HCT116 (cell line): ENCODE measurements around the gene NUAK2.

ENCODE experiments used
- EZH2 ChIP-seq: fragments of 200-600 bp; sonication (generic); IDR thresholded peaks from 2 replicates; pipeline ENCODE4 v1.6.1; 2017; ENCODE audit warnings: antibody characterized with exemption, mixed run types
- POLR2AphosphoS5 ChIP-seq: IDR thresholded peaks from 2 replicates; pipeline ENCODE4 v1.6.1; 2011; ENCODE audit warnings: mild to moderate bottlenecking, low read depth, low read length, moderate library complexity
- SIN3A ChIP-seq: IDR thresholded peaks from 2 replicates; pipeline ENCODE4 v1.6.1; 2012; ENCODE audit warnings: low read depth
- YY1 ChIP-seq: IDR thresholded peaks from 2 replicates; pipeline ENCODE4 v1.6.1; 2011; ENCODE audit warnings: low read length, low read depth, moderate library complexity, mild to moderate bottlenecking; ENCODE audit not compliant: insufficient replicate concordance; ENCODE audit errors: extremely low read depth
- ZNF274 ChIP-seq: fragments of 200-500 bp; sonication (Bioruptor generic); IDR thresholded peaks from 2 replicates; pipeline ENCODE4 v1.6.1; 2014; ENCODE audit warnings: mild to moderate bottlenecking, low read depth, low read length, inconsistent platforms
- TF ChIP-seq, protein P1 (sequence below), 3 experiments: fragments of 200-600 bp in 1 of 3; sonication (generic) in 1 of 3; IDR thresholded peaks in 2 of 3; conservative IDR thresholded peaks in 1 of 3; 2 replicates each; pipeline ENCODE4 v1.5.1; 2012 to 2017; ENCODE audit warnings: low read depth in 2 of 3, low read length in 2 of 3, antibody characterized with exemption in 1 of 3, borderline replicate concordance in 1 of 3, control low read depth in 1 of 3, mild to moderate bottlenecking in 1 of 3, mixed read lengths in 1 of 3, mixed run types in 1 of 3, moderate library complexity in 1 of 3; ENCODE audit not compliant: insufficient read depth in 1 of 3

DNA sequence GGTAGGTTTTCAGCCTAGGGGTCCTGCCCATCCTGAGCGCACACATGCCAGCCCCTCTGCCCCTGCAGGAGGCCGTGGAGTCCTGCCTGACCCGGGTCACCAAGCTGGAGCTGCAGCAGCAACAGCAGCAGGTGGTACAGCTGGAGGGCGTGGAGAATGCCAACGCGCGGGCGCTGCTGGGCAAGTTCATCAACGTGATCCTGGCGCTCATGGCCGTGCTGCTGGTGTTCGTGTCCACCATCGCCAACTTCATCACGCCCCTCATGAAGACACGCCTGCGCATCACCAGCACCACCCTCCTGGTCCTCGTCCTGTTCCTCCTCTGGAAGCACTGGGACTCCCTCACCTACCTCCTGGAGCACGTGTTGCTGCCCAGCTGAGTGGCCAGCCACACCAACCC lies 49.8 kb downstream of the NUAK2 start:
- TF ChIP-seq SIN3A (no peak), YY1 (no peak), POLR2AphosphoS5 (no peak), EZH2 (no peak), ZNF274 (no peak)
- TF ChIP-seq, protein P1, sequence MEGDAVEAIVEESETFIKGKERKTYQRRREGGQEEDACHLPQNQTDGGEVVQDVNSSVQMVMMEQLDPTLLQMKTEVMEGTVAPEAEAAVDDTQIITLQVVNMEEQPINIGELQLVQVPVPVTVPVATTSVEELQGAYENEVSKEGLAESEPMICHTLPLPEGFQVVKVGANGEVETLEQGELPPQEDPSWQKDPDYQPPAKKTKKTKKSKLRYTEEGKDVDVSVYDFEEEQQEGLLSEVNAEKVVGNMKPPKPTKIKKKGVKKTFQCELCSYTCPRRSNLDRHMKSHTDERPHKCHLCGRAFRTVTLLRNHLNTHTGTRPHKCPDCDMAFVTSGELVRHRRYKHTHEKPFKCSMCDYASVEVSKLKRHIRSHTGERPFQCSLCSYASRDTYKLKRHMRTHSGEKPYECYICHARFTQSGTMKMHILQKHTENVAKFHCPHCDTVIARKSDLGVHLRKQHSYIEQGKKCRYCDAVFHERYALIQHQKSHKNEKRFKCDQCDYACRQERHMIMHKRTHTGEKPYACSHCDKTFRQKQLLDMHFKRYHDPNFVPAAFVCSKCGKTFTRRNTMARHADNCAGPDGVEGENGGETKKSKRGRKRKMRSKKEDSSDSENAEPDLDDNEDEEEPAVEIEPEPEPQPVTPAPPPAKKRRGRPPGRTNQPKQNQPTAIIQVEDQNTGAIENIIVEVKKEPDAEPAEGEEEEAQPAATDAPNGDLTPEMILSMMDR (IDR thresholded peaks at IDR 0.05 in 2 of 3, conservative IDR thresholded peaks at IDR 0.05 in 1 of 3; ENCODE audit: borderline replicate concordance in 1 of 3, insufficient read depth in 1 of 3, low read depth in 2 of 3, low read length in 2 of 3): no peak
